Measurements from ENCODE around the gene TMEM184C. TPM values are rescaled to one million over a fixed set of nuclear protein-coding genes. Genes with fewer than 3 reads are reported as not detected.

The TMEM184C gene
- total and polyA plus RNA-seq, 5 experiments from 2014 or later, result 12.6 to 27.9 (median 21.8) TPM

GRCh38 chr4:147586637-147587036 lies 30.6 kb upstream of the TMEM184C start:
- H3K27ac Mint-ChIP-seq, result no peak overlapping the region
- ATAC-seq (no peak), DNase-seq (no peak)
- H3K36me3 Mint-ChIP-seq, result peaks cover 0 to 12% (median 10%) of the 10 kb centered on the region in 3 donors
- H3K9me3 Mint-ChIP-seq, result peaks cover 0 to 24% (median 7%) of the 10 kb centered on the region in 9 donors
- POLR2A ChIA-PET, result no interaction called here
- H3K27me3 Mint-ChIP-seq, result peaks cover 0 to 6% (median 4%) of the 10 kb centered on the region in 5 donors
- H3K4me3 Mint-ChIP-seq, result no peak overlapping the region
- peaks cover 0 to 2% (median 0%) of the 10 kb centered on the region in 4 donors for H3K4me1 Mint-ChIP-seq

GRCh38 chr4:147587041-147587440 lies 30.2 kb upstream of the TMEM184C start:
- no peak for ATAC-seq
- Mint-ChIP-seq H3K4me1 (peaks cover 0 to 2% (median 0%) of the 10 kb centered on the region in 4 donors), H3K27ac (no peak overlapping the region), H3K9me3 (peaks cover 0 to 24% (median 7%) of the 10 kb centered on the region in 9 donors), H3K36me3 (peaks cover 0 to 12% (median 10%) of the 10 kb centered on the region in 3 donors), H3K27me3 (peaks cover 0 to 6% (median 4%) of the 10 kb centered on the region in 5 donors), H3K4me3 (no peak overlapping the region)
- POLR2A ChIA-PET, result no interaction called here
- DNase-seq, result no peak

DNA sequence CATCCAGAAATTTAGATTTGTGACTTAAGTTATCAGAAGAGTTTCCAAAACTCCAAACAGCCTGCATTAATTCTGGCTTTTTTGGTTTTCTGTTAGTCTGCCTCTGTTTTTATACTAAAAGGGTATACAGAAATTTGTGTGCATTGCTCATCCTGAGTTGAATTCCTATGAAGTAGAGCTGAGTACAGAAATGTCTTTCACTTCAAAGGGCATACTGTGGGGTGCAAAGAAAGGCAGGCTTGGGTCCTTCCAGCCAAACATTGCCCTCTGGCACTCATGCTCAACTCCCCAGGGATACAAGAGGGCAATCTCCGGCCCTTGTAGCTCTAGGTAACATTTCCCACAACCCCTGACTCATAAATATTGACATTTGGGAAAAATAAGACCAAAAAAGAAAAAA lies 27.6 kb upstream of the TMEM184C start:
- Mint-ChIP-seq H3K4me1 (peaks cover 0 to 6% (median 2%) of the 10 kb centered on the region in 4 donors), H3K36me3 (peaks cover 0 to 10% (median 8%) of the 10 kb centered on the region in 3 donors), H3K9me3 (peaks cover 0 to 13% (median 5%) of the 10 kb centered on the region in 9 donors), H3K27me3 (peaks cover 0 to 6% (median 0%) of the 10 kb centered on the region in 5 donors), H3K27ac (no peak overlapping the region), H3K4me3 (no peak overlapping the region)
- POLR2A ChIA-PET, result no interaction called here
- no peak for DNase-seq
- ATAC-seq, result no peak

DNA sequence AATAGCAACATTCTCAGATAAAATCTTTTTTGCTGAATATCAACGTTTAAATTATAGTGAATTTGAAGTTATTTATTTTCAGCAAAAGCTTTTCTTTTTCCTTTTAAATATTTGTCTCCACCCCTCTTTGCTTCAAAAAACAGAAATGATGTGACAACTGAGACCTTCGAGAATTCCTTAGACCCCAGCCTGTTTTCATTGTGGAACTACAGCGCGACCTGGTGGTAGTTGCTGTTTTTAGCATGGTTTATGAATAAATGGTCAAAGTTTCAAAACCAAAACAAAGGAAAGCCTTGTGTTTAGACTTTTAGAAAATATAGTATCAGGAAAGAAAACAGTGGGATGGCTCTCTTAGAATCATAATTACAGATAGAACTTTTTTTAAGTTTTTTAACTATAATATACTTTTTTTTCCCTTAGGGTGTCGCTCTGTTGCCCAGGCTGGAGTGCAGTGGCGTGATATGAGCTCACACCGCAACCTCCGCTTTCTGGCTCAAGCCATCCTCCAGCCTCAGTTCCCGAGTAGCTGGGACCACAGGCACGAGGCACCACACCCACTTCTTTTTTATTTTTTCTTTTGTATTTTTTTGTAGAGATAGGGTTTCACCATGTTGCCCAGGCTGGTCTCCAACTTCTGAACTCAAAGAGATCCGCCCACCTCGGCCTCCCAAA lies 26.8 kb upstream of the TMEM184C start:
- peaks cover 0 to 6% (median 2%) of the 10 kb centered on the region in 4 donors for H3K4me1 Mint-ChIP-seq
- POLR2A ChIA-PET, result no interaction called here
- ATAC-seq (no peak), DNase-seq (peak; percentile 2 to 64 (median 26))
- no peak overlapping the region for H3K4me3 Mint-ChIP-seq
- H3K36me3 Mint-ChIP-seq, result peaks cover 0 to 4% (median 3%) of the 10 kb centered on the region in 3 donors
- H3K27ac Mint-ChIP-seq, result no peak overlapping the region
- H3K27me3 Mint-ChIP-seq, result peaks cover 0 to 6% (median 0%) of the 10 kb centered on the region in 5 donors
- H3K9me3 Mint-ChIP-seq, result peaks cover 0 to 5% (median 2%) of the 10 kb centered on the region in 9 donors

DNA sequence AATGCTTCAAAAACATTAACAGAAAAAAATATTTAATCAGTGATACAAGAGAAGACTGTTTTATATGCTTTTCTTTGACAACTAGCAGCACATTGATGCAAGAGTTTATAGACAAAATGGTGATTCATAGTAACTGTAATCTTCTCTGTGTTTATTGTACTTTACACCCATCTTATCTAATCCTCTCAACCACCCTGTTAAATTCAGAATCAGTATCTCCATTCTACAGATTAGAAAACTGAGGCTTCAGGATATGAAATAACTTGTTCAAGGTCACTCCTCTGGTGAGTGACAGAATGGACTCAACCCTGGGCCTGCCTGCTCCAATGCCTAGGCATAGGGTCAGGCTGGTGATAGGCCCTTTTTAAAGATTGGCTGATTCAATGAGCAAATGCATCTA lies 26.1 kb upstream of the TMEM184C start:
- Mint-ChIP-seq H3K9me3 (no peaks in the 10 kb centered on the region), H3K4me1 (peaks cover 0 to 6% (median 2%) of the 10 kb centered on the region in 4 donors), H3K4me3 (no peak overlapping the region), H3K27me3 (peaks cover 0 to 5% (median 0%) of the 10 kb centered on the region in 5 donors), H3K36me3 (no peaks in the 10 kb centered on the region), H3K27ac (no peak overlapping the region)
- DNase-seq (no peak), ATAC-seq (no peak)
- POLR2A ChIA-PET, result no interaction called here

GRCh38 chr4:147594107-147594506 lies 23.1 kb upstream of the TMEM184C start:
- Mint-ChIP-seq H3K9me3 (no peaks in the 10 kb centered on the region), H3K4me1 (peaks cover 0 to 6% (median 2%) of the 10 kb centered on the region in 4 donors), H3K27ac (no peak overlapping the region), H3K27me3 (peaks cover 0 to 7% (median 0%) of the 10 kb centered on the region in 5 donors), H3K36me3 (no peaks in the 10 kb centered on the region), H3K4me3 (no peak overlapping the region)
- no peak for DNase-seq
- no peak for ATAC-seq
- POLR2A ChIA-PET, result no interaction called here

DNA sequence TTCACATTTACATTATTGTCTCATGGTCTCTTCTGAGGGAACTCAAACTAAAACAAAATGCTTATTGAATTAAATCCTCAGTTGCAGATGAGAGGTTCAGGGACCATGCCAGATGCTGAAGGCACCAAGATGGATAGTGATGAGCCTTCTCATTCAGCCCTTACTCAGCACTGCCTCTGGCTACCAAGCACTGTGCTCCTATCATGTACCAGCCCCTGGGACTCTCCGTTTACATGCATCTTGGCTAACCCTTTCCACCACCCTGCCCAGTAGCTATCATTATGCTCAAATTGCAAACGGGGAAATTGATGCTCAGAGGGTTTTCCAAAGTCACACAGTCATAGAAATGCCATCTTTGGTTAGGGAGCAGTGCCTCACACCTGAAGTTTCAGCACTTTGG lies 22.6 kb upstream of the TMEM184C start:
- no peak for DNase-seq
- Mint-ChIP-seq H3K4me3 (no peak overlapping the region), H3K36me3 (no peaks in the 10 kb centered on the region), H3K9me3 (no peaks in the 10 kb centered on the region), H3K27me3 (peaks cover 0 to 7% (median 0%) of the 10 kb centered on the region in 5 donors), H3K27ac (no peak overlapping the region), H3K4me1 (peaks cover 0 to 6% (median 2%) of the 10 kb centered on the region in 4 donors)
- ATAC-seq, result no peak
- POLR2A ChIA-PET, result no interaction called here

GRCh38 chr4:147596377-147596776 lies 20.8 kb upstream of the TMEM184C start:
- H3K36me3 Mint-ChIP-seq, result no peaks in the 10 kb centered on the region
- DNase-seq, result no peak
- peaks cover 0 to 7% (median 3%) of the 10 kb centered on the region in 5 donors for H3K27me3 Mint-ChIP-seq
- no peaks in the 10 kb centered on the region for H3K9me3 Mint-ChIP-seq
- POLR2A ChIA-PET, result no interaction called here
- H3K27ac Mint-ChIP-seq, result no peak overlapping the region
- no peak overlapping the region for H3K4me3 Mint-ChIP-seq
- H3K4me1 Mint-ChIP-seq, result peaks cover 0 to 6% (median 1%) of the 10 kb centered on the region in 4 donors
- no peak for ATAC-seq

DNA sequence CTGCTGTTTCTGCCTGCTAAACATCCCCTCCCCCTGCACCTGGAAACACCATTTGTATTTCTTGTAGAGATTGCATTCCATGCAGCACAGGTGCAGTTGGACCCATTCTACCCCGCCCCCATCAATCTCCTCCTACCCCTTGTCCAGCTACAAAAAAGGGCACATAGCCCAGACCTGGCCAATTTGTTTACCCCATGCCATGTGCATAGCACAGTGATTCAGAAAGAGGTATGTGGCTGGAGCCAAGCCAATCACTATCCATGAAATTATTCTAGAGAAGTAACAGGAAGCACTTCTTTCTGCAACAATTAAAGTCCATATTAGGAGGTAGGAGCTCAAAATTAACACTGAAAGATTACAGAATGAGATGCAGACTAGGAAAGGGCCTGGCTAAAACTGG lies 20.2 kb upstream of the TMEM184C start:
- Mint-ChIP-seq H3K27ac (no peak overlapping the region), H3K4me3 (no peak overlapping the region), H3K4me1 (peaks cover 0 to 6% (median 1%) of the 10 kb centered on the region in 4 donors), H3K9me3 (no peaks in the 10 kb centered on the region), H3K27me3 (peaks cover 0 to 9% (median 3%) of the 10 kb centered on the region in 5 donors), H3K36me3 (no peaks in the 10 kb centered on the region)
- DNase-seq (no peak), ATAC-seq (no peak)
- POLR2A ChIA-PET, result no interaction called here

DNA sequence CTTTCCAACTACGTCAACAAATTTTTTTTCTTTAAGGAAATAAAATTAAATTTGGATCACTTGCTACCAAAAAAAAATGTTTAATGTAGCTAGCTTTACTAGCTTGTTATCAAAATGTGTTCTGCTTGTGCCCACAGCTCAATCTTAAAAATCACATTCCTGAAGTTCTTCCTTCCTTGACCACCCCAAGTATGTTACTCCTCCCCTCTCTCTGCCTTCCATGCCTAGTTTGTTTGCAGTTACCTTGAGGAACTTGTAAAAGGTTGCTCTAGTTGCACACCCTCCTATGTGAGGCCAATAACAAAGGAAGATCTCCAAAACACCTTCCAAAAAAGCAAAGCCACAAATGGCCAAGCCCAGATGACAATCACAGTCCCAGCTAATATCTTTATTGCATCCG lies 19.6 kb upstream of the TMEM184C start:
- H3K9me3 Mint-ChIP-seq, result no peaks in the 10 kb centered on the region
- no peak overlapping the region for H3K4me3 Mint-ChIP-seq
- H3K27me3 Mint-ChIP-seq, result peaks cover 0 to 9% (median 3%) of the 10 kb centered on the region in 5 donors
- POLR2A ChIA-PET, result no interaction called here
- DNase-seq (no peak), ATAC-seq (no peak)
- no peak overlapping the region for H3K27ac Mint-ChIP-seq
- no peaks in the 10 kb centered on the region for H3K36me3 Mint-ChIP-seq
- H3K4me1 Mint-ChIP-seq, result peaks cover 0 to 6% (median 1%) of the 10 kb centered on the region in 4 donors

- no peak overlapping the region for H3K27ac Mint-ChIP-seq
- H3K36me3 Mint-ChIP-seq, result no peaks in the 10 kb centered on the region
- POLR2A ChIA-PET, result no interaction called here
- ATAC-seq, result no peak
- no peak for DNase-seq
- no peak overlapping the region for H3K4me3 Mint-ChIP-seq
- H3K27me3 Mint-ChIP-seq, result peaks cover 0 to 5% (median 3%) of the 10 kb centered on the region in 5 donors
- H3K4me1 Mint-ChIP-seq, result peaks cover 0 to 4% (median under 1%) of the 10 kb centered on the region in 4 donors
- no peaks in the 10 kb centered on the region for H3K9me3 Mint-ChIP-seq
Measured at GRCh38 chr4:147599206-147599605, 18.0 kb upstream of the TMEM184C start.

DNA sequence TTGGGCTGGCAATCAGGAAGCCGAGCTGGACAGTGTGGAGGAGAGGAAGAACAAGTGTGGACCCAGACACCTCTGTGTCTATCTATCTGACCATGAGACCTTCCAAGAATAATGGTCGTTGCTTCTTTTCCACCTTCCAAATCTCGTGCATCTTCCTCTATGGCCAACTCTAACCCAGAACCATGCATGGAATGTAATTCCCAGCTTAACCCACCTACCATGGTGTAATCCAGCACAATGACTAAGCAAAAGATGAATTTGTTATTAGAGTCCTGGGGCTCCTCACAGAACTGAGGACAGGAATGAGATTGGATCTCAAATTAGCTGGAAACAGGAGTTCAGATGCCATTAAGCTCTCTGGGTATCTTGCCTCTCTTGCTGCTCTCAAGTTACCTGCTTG lies 17.4 kb upstream of the TMEM184C start:
- POLR2A ChIA-PET, result no interaction called here
- Mint-ChIP-seq H3K27ac (no peak overlapping the region), H3K9me3 (no peaks in the 10 kb centered on the region), H3K36me3 (no peaks in the 10 kb centered on the region), H3K4me3 (no peak overlapping the region), H3K27me3 (peaks cover 0 to 6% (median 3%) of the 10 kb centered on the region in 5 donors), H3K4me1 (no peaks in the 10 kb centered on the region)
- no peak for DNase-seq
- no peak for ATAC-seq

GRCh38 chr4:147605499-147605898 lies 11.7 kb upstream of the TMEM184C start:
- Mint-ChIP-seq H3K9me3 (no peaks in the 10 kb centered on the region), H3K27me3 (peaks cover 0 to 11% (median 5%) of the 10 kb centered on the region in 5 donors), H3K4me1 (no peaks in the 10 kb centered on the region), H3K27ac (no peak overlapping the region), H3K36me3 (peaks cover 0 to 6% (median 0%) of the 10 kb centered on the region in 3 donors), H3K4me3 (no peak overlapping the region)
- POLR2A ChIA-PET, result no interaction called here
- ATAC-seq (no peak), DNase-seq (no peak)

DNA sequence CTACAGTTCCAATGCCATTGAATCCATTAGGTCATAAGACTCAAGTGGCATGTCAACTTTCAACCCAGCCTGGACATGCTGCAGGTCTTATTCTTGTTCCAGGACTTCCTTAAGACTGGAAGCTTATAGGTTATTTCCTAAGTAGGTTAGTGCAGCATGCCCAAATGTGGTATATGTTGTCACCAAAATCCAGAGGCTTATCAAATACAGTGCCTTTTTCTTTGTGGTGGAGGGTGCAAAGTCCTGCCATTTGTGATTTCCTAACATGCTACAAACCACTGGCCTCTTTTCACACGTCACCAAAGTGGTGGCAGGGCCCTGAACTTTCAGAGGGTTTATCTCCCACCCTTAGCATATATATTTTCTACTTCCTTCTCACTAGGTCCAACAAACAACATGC lies 9.7 kb upstream of the TMEM184C start:
- H3K27me3 Mint-ChIP-seq, result peaks cover 0 to 15% (median 5%) of the 10 kb centered on the region in 5 donors
- H3K27ac Mint-ChIP-seq, result no peak overlapping the region
- no peaks in the 10 kb centered on the region for H3K4me1 Mint-ChIP-seq
- peaks cover 0 to 6% (median 0%) of the 10 kb centered on the region in 3 donors for H3K36me3 Mint-ChIP-seq
- no peak overlapping the region for H3K4me3 Mint-ChIP-seq
- DNase-seq, result no peak
- no peak for ATAC-seq
- no peaks in the 10 kb centered on the region for H3K9me3 Mint-ChIP-seq
- POLR2A ChIA-PET, result no interaction called here
